Activated B cell treated with CpG ODN at 0.5 μM for 24 hours (primary cell): ENCODE data around the gene LIN9. TPM values are rescaled to one million over a fixed set of nuclear protein-coding genes. Genes with fewer than 3 reads are reported as not detected.

Experiments
- ATAC-seq: fragments of 200-7000 bp; cut with Tn5 transposase; one replicate; pipeline ENCODE4 v1.10.0; 2021; ENCODE audit warnings: low read depth, mild to moderate bottlenecking, moderate library complexity
- CTCF ChIA-PET: fragments of 350-600 bp; sonication (Branson Sonifier 250); formaldehyde crosslinking; loops from one replicate; lab custom pipeline; 2021; ENCODE audit warnings: antibody characterized with exemption; lab: Charles Lee
- POLR2A ChIA-PET: fragments of 350-600 bp; sonication (Branson Sonifier 250); formaldehyde crosslinking; loops from one replicate; lab custom pipeline; 2021; ENCODE audit warnings: antibody characterized with exemption; lab: Charles Lee
- DNase-seq: peaks from one replicate; pipeline ENCODE4 v3.0.0; 2022
- H3K27ac Mint-ChIP-seq: one replicate; pipeline ENCODE4 v1.8.0; 2020; ENCODE audit warnings: mixed read lengths
- H3K27me3 Mint-ChIP-seq: one replicate; pipeline ENCODE4 v1.8.0; 2021; ENCODE audit warnings: mixed read lengths
- H3K36me3 Mint-ChIP-seq: one replicate; pipeline ENCODE4 v1.8.0; 2021; ENCODE audit warnings: low read depth, mixed read lengths
- H3K4me1 Mint-ChIP-seq: one replicate; pipeline ENCODE4 v1.8.0; 2021; ENCODE audit warnings: mixed read lengths
- H3K4me3 Mint-ChIP-seq: one replicate; pipeline ENCODE4 v1.8.0; 2020; ENCODE audit warnings: mild to moderate bottlenecking, mixed read lengths
- H3K9me3 Mint-ChIP-seq: one replicate; pipeline ENCODE4 v1.8.0; 2020; ENCODE audit warnings: mixed read lengths
- intact Hi-C: fragments of 100-400 bp; cut with micrococcal nuclease; formaldehyde crosslinking; loops from one replicate; pipeline ENCODE4 v1.15.1; 2024
- total RNA-seq: library from RNA; stranded (reverse); gene quantifications from 2 replicates; pipeline ENCODE4 v1.2.3, GENCODE V29; 2022
- TF ChIP-seq, protein P1 (sequence below): fragments of 200-600 bp; IDR thresholded peaks from one replicate; pipeline ENCODE4 v1.8.0; 2022; ENCODE audit warnings: antibody characterized with exemption, mild to moderate bottlenecking

The LIN9 gene
- total RNA-seq, 1 donor from 2014 or later, result 4.5 TPM

DNA sequence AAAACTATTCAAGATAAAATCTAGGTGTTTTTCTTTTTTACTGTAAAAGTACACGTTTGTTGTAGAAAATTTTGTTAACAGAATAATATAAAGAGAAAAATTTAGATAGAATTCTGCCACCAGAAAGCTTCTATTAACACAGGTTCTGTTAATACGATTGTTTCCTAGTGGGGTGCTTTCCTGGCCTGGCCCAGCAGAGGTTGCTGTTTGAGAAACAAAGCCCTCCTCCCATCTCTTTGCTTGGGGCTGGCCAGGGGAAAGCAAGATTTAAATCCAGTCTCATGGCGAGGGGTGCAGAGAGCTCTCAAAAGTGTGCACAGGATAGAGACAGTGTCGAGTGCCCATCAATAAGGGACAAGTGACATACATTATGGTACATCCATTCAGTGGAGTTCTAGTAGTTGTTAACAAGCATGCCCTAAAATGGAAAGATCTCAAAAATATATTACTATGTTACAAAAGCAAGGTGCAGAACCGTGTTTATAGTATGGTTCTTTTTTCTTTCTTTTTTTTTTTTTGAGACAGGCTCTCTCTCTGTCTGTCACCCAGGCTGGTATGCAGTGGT lies 107.9 kb downstream of the LIN9 start:
- ChIA-PET POLR2A (interaction anchor here (0.6 to 2.1 kb wide), 2 partner anchors 26 to 78 kb away, joined by 3 to 11 read pairs; no protein-coding TSS in a partner anchor), CTCF (interaction anchor here (0.7 to 1.7 kb wide), 11 partner anchors 12 to 236 kb away, joined by 3 to 21 read pairs (median 3); partner anchors contain the start of gene PARP1)
- peaks cover 27% of the 10 kb centered on the region for H3K4me1 Mint-ChIP-seq
- peaks cover 2% of the 10 kb centered on the region for H3K27me3 Mint-ChIP-seq
- DNase-seq, result no peak
- intact Hi-C loops, result loop anchor here (10.0 kb wide), 1 partner anchor 344 kb away; the partner anchor contains the start of gene STUM
- ATAC-seq, result no peak
- no peak overlapping the region for H3K4me3 Mint-ChIP-seq
- H3K9me3 Mint-ChIP-seq, result no peaks in the 10 kb centered on the region
- no peak overlapping the region for H3K27ac Mint-ChIP-seq
- TF ChIP-seq, protein P1, sequence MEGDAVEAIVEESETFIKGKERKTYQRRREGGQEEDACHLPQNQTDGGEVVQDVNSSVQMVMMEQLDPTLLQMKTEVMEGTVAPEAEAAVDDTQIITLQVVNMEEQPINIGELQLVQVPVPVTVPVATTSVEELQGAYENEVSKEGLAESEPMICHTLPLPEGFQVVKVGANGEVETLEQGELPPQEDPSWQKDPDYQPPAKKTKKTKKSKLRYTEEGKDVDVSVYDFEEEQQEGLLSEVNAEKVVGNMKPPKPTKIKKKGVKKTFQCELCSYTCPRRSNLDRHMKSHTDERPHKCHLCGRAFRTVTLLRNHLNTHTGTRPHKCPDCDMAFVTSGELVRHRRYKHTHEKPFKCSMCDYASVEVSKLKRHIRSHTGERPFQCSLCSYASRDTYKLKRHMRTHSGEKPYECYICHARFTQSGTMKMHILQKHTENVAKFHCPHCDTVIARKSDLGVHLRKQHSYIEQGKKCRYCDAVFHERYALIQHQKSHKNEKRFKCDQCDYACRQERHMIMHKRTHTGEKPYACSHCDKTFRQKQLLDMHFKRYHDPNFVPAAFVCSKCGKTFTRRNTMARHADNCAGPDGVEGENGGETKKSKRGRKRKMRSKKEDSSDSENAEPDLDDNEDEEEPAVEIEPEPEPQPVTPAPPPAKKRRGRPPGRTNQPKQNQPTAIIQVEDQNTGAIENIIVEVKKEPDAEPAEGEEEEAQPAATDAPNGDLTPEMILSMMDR, result no peak
- H3K36me3 Mint-ChIP-seq, result no peaks in the 10 kb centered on the region

DNA sequence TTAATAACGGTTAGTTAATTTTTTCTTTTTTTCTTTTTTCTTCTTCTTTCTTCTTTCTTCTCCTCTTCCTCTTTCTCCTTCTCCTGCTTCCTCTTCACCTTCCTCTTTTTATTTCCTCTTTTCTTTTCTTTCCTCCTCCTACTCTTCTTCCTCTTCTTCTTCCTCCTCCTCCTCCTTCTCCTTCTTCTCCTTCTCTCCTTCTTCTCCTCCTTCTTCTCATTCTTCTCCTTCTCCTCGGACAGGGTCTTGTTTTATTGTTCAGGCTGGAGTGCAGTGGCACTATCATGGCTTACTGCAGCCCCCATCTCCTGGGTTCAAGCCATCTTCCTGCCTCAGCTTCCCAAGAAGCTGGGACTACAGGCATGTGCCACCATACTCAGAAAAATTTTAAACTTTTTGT lies 109.0 kb downstream of the LIN9 start:
- no peak overlapping the region for H3K27ac Mint-ChIP-seq
- peaks cover 2% of the 10 kb centered on the region for H3K27me3 Mint-ChIP-seq
- POLR2A ChIA-PET, result no interaction called here

DNA sequence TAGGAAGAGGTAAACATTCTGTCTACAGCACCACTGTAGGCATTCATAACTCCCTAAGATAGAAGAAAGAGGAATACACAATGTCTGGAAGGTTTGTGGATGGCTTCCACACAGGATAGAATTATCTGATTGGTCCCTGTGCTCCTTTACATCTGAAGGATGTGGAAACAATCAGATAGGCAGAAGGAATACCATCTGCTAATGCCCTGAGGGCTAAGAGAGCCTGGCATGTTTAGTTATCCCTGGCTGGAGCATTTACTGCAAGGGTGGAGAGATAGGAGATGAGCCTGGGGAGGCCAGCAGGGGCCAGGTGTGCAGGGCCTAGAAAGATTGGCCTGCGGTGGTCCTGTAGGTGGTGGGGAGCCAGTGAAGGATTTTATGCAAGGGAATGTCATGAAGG lies 113.8 kb downstream of the LIN9 start:
- Mint-ChIP-seq H3K4me1 (peaks cover 11% of the 10 kb centered on the region), H3K27me3 (no peaks in the 10 kb centered on the region), H3K4me3 (no peak overlapping the region), H3K36me3 (no peaks in the 10 kb centered on the region), H3K9me3 (no peaks in the 10 kb centered on the region), H3K27ac (no peak overlapping the region)
- DNase-seq (no peak), ATAC-seq (no peak)
- CTCF ChIA-PET, result interaction anchor here (0.8 to 6.1 kb wide), 5 partner anchors 17 to 208 kb away, joined by 3 to 209 read pairs (median 4); no protein-coding TSS in a partner anchor
- TF ChIP-seq, protein P1, result no peak
- POLR2A ChIA-PET, result interaction anchor here (0.5 kb wide), 1 partner anchor 19 kb away, joined by 3 read pairs; no protein-coding TSS in a partner anchor
- intact Hi-C loops, result no loop called here

More for the DNA sequence above, 109.0 kb downstream of the LIN9 start:
- H3K4me1 Mint-ChIP-seq, result peaks cover 27% of the 10 kb centered on the region
- no peak for DNase-seq
- TF ChIP-seq, protein P1, result no peak
- no peaks in the 10 kb centered on the region for H3K9me3 Mint-ChIP-seq
- no peak overlapping the region for H3K4me3 Mint-ChIP-seq
- H3K36me3 Mint-ChIP-seq, result no peaks in the 10 kb centered on the region
- no peak for ATAC-seq
- intact Hi-C loops, result loop anchor here (10.0 kb wide), 1 partner anchor 345 kb away; the partner anchor contains the start of gene STUM
- CTCF ChIA-PET, result interaction anchor here (1.0 to 6.1 kb wide), 8 partner anchors 11 to 237 kb away, joined by 3 to 209 read pairs (median 4); no protein-coding TSS in a partner anchor

DNA sequence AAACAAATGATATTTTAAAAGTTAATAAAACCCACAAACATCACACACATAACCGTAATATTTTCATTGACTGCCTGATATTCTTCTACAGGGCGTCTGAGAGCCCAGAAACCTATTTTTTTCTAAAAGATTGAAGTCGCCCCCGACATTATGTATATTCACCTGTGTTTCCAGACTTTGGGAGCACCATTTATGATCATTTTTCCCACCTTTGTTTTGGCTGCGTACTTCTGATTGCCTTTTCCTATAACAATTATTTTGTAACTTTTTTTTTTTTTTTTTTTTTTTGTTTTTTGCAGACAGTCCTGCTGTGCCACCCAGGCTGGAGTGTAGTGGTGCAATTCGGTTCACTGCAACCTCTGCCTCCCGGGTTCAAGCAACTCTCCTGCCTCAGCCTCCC lies 121.6 kb downstream of the LIN9 start:
- TF ChIP-seq, protein P1, result no peak
- ATAC-seq, result no peak
- DNase-seq, result no peak
- Mint-ChIP-seq H3K36me3 (peaks cover 19% of the 10 kb centered on the region), H3K27ac (peak overlapping the region; percentile 90), H3K27me3 (no peaks in the 10 kb centered on the region), H3K4me1 (peaks cover 35% of the 10 kb centered on the region), H3K4me3 (peak overlapping the region; percentile 92), H3K9me3 (no peaks in the 10 kb centered on the region)
- POLR2A ChIA-PET, result interaction anchor here (0.8 to 1.2 kb wide), 3 partner anchors 59 to 65 kb away, joined by 3 to 8 read pairs (median 7); no protein-coding TSS in a partner anchor
- intact Hi-C loops, result loop anchor here (5.0 kb wide), 4 partner anchors 120 to 720 kb away; partner anchors contain the start of genes LIN9 and SRP9
- CTCF ChIA-PET, result no interaction called here

- ChIA-PET CTCF (no interaction called here), POLR2A (interaction anchor here (0.8 to 1.3 kb wide), 4 partner anchors 59 to 104 kb away, joined by 3 to 8 read pairs (median 5); no protein-coding TSS in a partner anchor)
- TF ChIP-seq, protein P1, result no peak
- H3K27ac Mint-ChIP-seq, result peak overlapping the region; percentile 90
- H3K4me3 Mint-ChIP-seq, result peak overlapping the region; percentile 92
- H3K36me3 Mint-ChIP-seq, result peaks cover 21% of the 10 kb centered on the region
- H3K9me3 Mint-ChIP-seq, result no peaks in the 10 kb centered on the region
- ATAC-seq (no peak), DNase-seq (no peak)
- intact Hi-C loops, result loop anchor here (5.0 kb wide), 4 partner anchors 120 to 720 kb away; partner anchors contain the start of genes LIN9 and SRP9
- H3K27me3 Mint-ChIP-seq, result no peaks in the 10 kb centered on the region
- H3K4me1 Mint-ChIP-seq, result peaks cover 39% of the 10 kb centered on the region
These were observed 122.0 kb downstream of the LIN9 start for GRCh38 chr1:226187019-226187322.
